ENCODE results near the gene PNMA8B. TPM values are rescaled to one million over a fixed set of nuclear protein-coding genes. Genes with fewer than 3 reads are reported as not detected.

Gene PNMA8B
- total RNA-seq, 1 donor: 0.72 TPM

DNA sequence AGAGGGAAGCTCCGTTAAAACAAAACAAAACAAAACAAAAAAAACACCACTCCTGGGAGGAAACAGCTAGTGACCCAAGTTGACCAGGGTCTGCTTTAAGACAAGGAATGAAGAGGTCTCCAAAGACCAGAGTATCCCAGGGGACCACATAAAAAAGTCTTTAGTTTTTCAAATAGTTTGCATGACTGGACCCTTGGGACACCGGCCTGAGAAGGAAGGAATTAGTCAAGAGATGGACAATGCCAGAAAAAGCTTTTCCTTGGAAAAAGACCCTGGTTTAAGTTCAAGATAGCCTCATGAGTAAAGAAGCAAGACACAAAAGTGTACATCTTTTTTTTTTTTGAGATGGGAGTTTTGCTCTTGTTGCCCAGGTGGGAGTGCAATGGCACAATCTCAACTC, 12.5 kb upstream of the PNMA8B start:
- H3K27ac ChIP-seq (ENCODE audit: low read depth, low read length): no peak overlapping the region
- H3K27me3 ChIP-seq (ENCODE audit: insufficient read depth, low read length): no peaks in the 10 kb centered on the region
- DNase-seq (ENCODE audit: insufficient read length, low spot score, missing footprints): no peak
- H3K4me2 ChIP-seq (ENCODE audit: insufficient read depth, low read length): peak overlapping the region; percentile 23
- no peak overlapping the region for H3K4me3 ChIP-seq (ENCODE audit: insufficient read depth, low read length)
- peaks cover 13% of the 10 kb centered on the region for H3K9me3 ChIP-seq (ENCODE audit: low read depth, low read length)
- no peaks in the 10 kb centered on the region for H3K36me3 ChIP-seq (ENCODE audit: insufficient read depth, low read length)
- TF ChIP-seq, protein P1, sequence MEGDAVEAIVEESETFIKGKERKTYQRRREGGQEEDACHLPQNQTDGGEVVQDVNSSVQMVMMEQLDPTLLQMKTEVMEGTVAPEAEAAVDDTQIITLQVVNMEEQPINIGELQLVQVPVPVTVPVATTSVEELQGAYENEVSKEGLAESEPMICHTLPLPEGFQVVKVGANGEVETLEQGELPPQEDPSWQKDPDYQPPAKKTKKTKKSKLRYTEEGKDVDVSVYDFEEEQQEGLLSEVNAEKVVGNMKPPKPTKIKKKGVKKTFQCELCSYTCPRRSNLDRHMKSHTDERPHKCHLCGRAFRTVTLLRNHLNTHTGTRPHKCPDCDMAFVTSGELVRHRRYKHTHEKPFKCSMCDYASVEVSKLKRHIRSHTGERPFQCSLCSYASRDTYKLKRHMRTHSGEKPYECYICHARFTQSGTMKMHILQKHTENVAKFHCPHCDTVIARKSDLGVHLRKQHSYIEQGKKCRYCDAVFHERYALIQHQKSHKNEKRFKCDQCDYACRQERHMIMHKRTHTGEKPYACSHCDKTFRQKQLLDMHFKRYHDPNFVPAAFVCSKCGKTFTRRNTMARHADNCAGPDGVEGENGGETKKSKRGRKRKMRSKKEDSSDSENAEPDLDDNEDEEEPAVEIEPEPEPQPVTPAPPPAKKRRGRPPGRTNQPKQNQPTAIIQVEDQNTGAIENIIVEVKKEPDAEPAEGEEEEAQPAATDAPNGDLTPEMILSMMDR (IDR thresholded peaks at IDR 0.05; ENCODE audit: extremely low read depth, low read depth, low read length): no peak
- peaks cover 4% of the 10 kb centered on the region for H3K4me1 ChIP-seq (ENCODE audit: insufficient read depth, low read length)
- no peak overlapping the region for H2AFZ ChIP-seq (ENCODE audit: low read length)
- H3K79me2 ChIP-seq (ENCODE audit: insufficient read depth, low read length): no peaks in the 10 kb centered on the region
- no peaks in the 10 kb centered on the region for H4K20me1 ChIP-seq (ENCODE audit: insufficient read depth, low read length)

DNA sequence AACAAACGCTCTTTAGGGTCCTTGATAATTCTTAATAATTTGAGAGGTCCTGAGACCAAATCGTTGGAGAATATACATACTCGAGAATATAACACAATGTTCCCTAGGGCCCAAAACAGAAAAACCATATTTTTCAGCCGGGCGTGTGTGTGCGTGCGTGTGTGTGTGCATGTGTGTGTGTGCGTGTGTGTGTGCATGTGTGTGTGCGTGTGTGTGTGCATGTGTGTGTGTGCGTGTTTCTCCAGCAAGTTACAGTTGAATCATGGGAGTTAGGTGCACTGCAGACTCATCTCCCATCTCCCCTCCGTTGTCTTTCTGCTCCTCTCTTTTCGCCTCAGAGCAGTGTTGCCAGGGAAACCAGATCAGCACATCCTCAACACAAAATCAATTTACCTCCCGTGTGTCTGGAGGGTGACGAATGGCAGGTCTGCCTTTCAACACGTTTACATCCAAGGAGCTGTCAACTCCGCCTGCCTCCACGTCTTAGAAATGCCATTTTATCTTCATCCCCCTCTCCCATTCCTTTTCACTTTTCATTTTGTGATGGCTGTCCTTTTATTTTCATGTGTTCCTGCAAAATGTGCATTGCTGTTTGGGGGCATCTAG, 8.3 kb upstream of the PNMA8B start:
- no peak for DNase-seq (ENCODE audit: insufficient read length, low spot score, missing footprints)
- no peak overlapping the region for H2AFZ ChIP-seq (ENCODE audit: low read length)
- TF ChIP-seq, protein P1 (IDR thresholded peaks at IDR 0.05; ENCODE audit: extremely low read depth, low read depth, low read length): no peak

DNA sequence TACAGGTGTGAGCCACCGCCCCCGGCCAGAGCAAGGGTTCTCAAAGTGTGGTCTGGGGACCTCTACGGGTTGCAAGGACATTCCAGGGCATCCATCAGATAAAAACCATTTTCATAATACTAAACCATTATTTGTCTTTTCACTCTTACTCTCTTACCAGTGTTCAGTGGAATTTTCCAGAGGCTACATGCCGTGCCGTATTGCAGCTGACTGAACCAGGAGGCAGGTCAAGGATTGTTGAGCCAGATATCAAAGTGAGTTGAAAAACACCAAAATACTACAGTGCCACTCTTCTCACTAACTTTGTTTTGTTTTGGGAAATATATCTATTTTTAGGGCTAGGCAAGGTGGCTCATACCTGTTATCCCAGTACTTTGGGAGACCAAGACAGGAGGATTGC, 7.2 kb upstream of the PNMA8B start:
- TF ChIP-seq, protein P1 (IDR thresholded peaks at IDR 0.05; ENCODE audit: extremely low read depth, low read depth, low read length): no peak
- Histone ChIP-seq H3K36me3 (ENCODE audit: insufficient read depth, low read length) (no peaks in the 10 kb centered on the region), H3K27me3 (ENCODE audit: insufficient read depth, low read length) (no peaks in the 10 kb centered on the region), H3K4me2 (ENCODE audit: insufficient read depth, low read length) (no peak overlapping the region), H2AFZ (ENCODE audit: low read length) (no peak overlapping the region), H3K4me1 (ENCODE audit: insufficient read depth, low read length) (no peaks in the 10 kb centered on the region), H3K79me2 (ENCODE audit: insufficient read depth, low read length) (no peaks in the 10 kb centered on the region), H3K27ac (ENCODE audit: low read depth, low read length) (no peak overlapping the region), H3K9me3 (ENCODE audit: low read depth, low read length) (peaks cover 5% of the 10 kb centered on the region), H4K20me1 (ENCODE audit: insufficient read depth, low read length) (no peaks in the 10 kb centered on the region), H3K4me3 (ENCODE audit: insufficient read depth, low read length) (no peak overlapping the region)
- no peak for DNase-seq (ENCODE audit: insufficient read length, low spot score, missing footprints)

More for the DNA sequence above, 8.3 kb upstream of the PNMA8B start:
- Histone ChIP-seq H3K36me3 (ENCODE audit: insufficient read depth, low read length) (no peaks in the 10 kb centered on the region), H3K79me2 (ENCODE audit: insufficient read depth, low read length) (no peaks in the 10 kb centered on the region), H3K4me1 (ENCODE audit: insufficient read depth, low read length) (peaks cover 4% of the 10 kb centered on the region), H3K9me3 (ENCODE audit: low read depth, low read length) (peaks cover 5% of the 10 kb centered on the region), H4K20me1 (ENCODE audit: insufficient read depth, low read length) (no peaks in the 10 kb centered on the region), H3K4me3 (ENCODE audit: insufficient read depth, low read length) (no peak overlapping the region), H3K4me2 (ENCODE audit: insufficient read depth, low read length) (no peak overlapping the region), H3K27me3 (ENCODE audit: insufficient read depth, low read length) (no peaks in the 10 kb centered on the region), H3K27ac (ENCODE audit: low read depth, low read length) (no peak overlapping the region)

DNA sequence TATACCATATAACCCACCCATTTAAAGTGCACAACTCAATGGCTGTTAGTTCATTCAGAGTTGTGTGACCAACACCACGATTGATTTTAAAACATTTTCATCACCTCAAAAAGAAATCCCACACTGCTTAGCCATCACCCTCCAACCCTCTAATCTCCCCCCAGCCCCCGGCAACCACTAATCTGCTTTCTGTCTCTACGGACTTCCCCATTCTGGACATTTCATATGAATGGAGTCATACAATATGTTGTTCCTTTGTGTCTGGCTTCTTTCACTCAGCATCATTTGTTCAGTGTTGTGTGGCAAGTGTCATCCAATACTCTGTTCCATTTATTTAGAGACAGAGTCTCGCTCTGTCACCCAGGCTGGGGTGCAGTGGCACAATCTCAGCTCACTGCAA, 4.0 kb upstream of the PNMA8B start:
- Histone ChIP-seq H3K4me2 (ENCODE audit: insufficient read depth, low read length) (no peak overlapping the region), H3K9me3 (ENCODE audit: low read depth, low read length) (peaks cover 2% of the 10 kb centered on the region), H4K20me1 (ENCODE audit: insufficient read depth, low read length) (no peaks in the 10 kb centered on the region), H3K4me1 (ENCODE audit: insufficient read depth, low read length) (no peaks in the 10 kb centered on the region), H2AFZ (ENCODE audit: low read length) (no peak overlapping the region), H3K4me3 (ENCODE audit: insufficient read depth, low read length) (no peak overlapping the region), H3K27me3 (ENCODE audit: insufficient read depth, low read length) (no peaks in the 10 kb centered on the region), H3K27ac (ENCODE audit: low read depth, low read length) (no peak overlapping the region), H3K79me2 (ENCODE audit: insufficient read depth, low read length) (no peaks in the 10 kb centered on the region), H3K36me3 (ENCODE audit: insufficient read depth, low read length) (no peaks in the 10 kb centered on the region)
- no peak for DNase-seq (ENCODE audit: insufficient read length, low spot score, missing footprints)
- TF ChIP-seq, protein P1 (IDR thresholded peaks at IDR 0.05; ENCODE audit: extremely low read depth, low read depth, low read length): no peak
